Neural progenitor cell (in vitro differentiated cells): ENCODE results near the gene SYNGR3. TPM values are rescaled to one million over a fixed set of nuclear protein-coding genes. Genes with fewer than 3 reads are reported as not detected.

Experiments
- DNase-seq: peaks from one replicate; pipeline ENCODE4 v3.0.0-alpha.2; 2016; ENCODE audit warnings: low spot score
- H2AFZ ChIP-seq: fragments of 200-600 bp; sonication (generic); replicated peaks from 2 replicates; pipeline ENCODE4 v1.6.1; 2016; ENCODE audit warnings: antibody characterized with exemption
- H3F3A ChIP-seq: fragments of 200-600 bp; sonication (generic); 2 replicates; pipeline ENCODE4 v1.6.1; 2016; ENCODE audit warnings: antibody characterized with exemption, low read depth
- H3K27ac ChIP-seq: fragments of 200-600 bp; sonication (generic); 2 replicates; pipeline ENCODE4 v1.5.1; 2016; ENCODE audit warnings: mild to moderate bottlenecking
- H3K27me3 ChIP-seq: fragments of 200-600 bp; sonication (generic); 2 replicates; pipeline ENCODE4 v1.6.1; 2016; ENCODE audit warnings: mild to moderate bottlenecking, moderate library complexity
- H3K36me3 ChIP-seq: fragments of 200-600 bp; sonication (generic); 2 replicates; pipeline ENCODE4 v1.5.1; 2016
- H3K4me1 ChIP-seq: fragments of 200-600 bp; sonication (generic); 2 replicates; pipeline ENCODE4 v1.6.1; 2016; ENCODE audit warnings: mixed run types
- H3K4me2 ChIP-seq: fragments of 200-600 bp; sonication (generic); 2 replicates; pipeline ENCODE4 v1.6.1; 2016
- H3K4me3 ChIP-seq: fragments of 200-600 bp; sonication (generic); 2 replicates; pipeline ENCODE4 v1.5.1; 2016
- H3K79me2 ChIP-seq: fragments of 200-600 bp; sonication (generic); 2 replicates; pipeline ENCODE4 v1.6.1; 2016; ENCODE audit warnings: low read depth
- H3K9ac ChIP-seq: fragments of 200-600 bp; sonication (generic); 2 replicates; pipeline ENCODE4 v1.6.1; 2016
- H3K9me3 ChIP-seq: fragments of 200-600 bp; sonication (generic); 2 replicates; pipeline ENCODE4 v1.5.1; 2016; ENCODE audit warnings: low read depth
- H4K20me1 ChIP-seq: fragments of 200-600 bp; sonication (generic); 2 replicates; pipeline ENCODE4 v1.6.1; 2016; ENCODE audit warnings: low read depth
- H3K27ac Mint-ChIP-seq: 3 replicates; pipeline ENCODE4 v1.8.0; 2021; ENCODE audit warnings: mixed read lengths
- H3K27me3 Mint-ChIP-seq: 2 replicates; pipeline ENCODE4 v1.8.0; 2022; ENCODE audit warnings: low read depth, mild to moderate bottlenecking, inconsistent platforms, moderate library complexity, mixed read lengths; ENCODE audit not compliant: insufficient read depth
- H3K36me3 Mint-ChIP-seq: 3 replicates; pipeline ENCODE4 v1.8.0; 2021; ENCODE audit warnings: mixed read lengths
- H3K4me1 Mint-ChIP-seq: 3 replicates; pipeline ENCODE4 v1.8.0; 2021; ENCODE audit warnings: mixed read lengths
- H3K4me3 Mint-ChIP-seq: 3 replicates; pipeline ENCODE4 v1.8.0; 2021; ENCODE audit warnings: mild to moderate bottlenecking, moderate library complexity, mixed read lengths
- H3K9me3 Mint-ChIP-seq: 3 replicates; pipeline ENCODE4 v1.8.0; 2020; ENCODE audit warnings: mixed read lengths
- CTCF ChIP-seq: fragments of 200-600 bp; sonication (generic); IDR thresholded peaks from 2 replicates; pipeline ENCODE4 v1.5.1; 2017; ENCODE audit warnings: antibody characterized with exemption, mild to moderate bottlenecking
- EZH2 ChIP-seq: fragments of 200-600 bp; sonication (generic); IDR thresholded peaks from 2 replicates; pipeline ENCODE4 v1.6.1; 2017; ENCODE audit warnings: antibody characterized with exemption, mild to moderate bottlenecking, moderate library complexity
- EZH2phosphoT487 ChIP-seq: fragments of 200-600 bp; sonication (generic); IDR thresholded peaks from 2 replicates; pipeline ENCODE4 v1.6.1; 2017; ENCODE audit warnings: antibody characterized with exemption
- total RNA-seq: library from RNA; depleted of rRNA; stranded (reverse); fragments of >200 nt; gene quantifications from 2 replicates; pipeline ENCODE4 v1.2.3, GENCODE V29; 2015; ENCODE audit warnings: low replicate concordance

The SYNGR3 gene
- total RNA-seq, 1 donor from 2014 or later, result 4.4 TPM

- peak overlapping the region; percentile 55 for H3K4me3 ChIP-seq
- peak overlapping the region; percentile 84 for H3K4me2 ChIP-seq
- no peak overlapping the region for H3K9ac ChIP-seq
- H3K36me3 Mint-ChIP-seq, result peaks cover 10% of the 10 kb centered on the region
- H3K79me2 ChIP-seq, result peaks cover 5% of the 10 kb centered on the region
- no peaks in the 10 kb centered on the region for H3K9me3 ChIP-seq
- no peak overlapping the region for H3K27ac ChIP-seq
- H3F3A ChIP-seq, result peaks cover 49% of the 10 kb centered on the region
- H3K27me3 Mint-ChIP-seq, result peaks cover 27% of the 10 kb centered on the region
- H3K4me3 Mint-ChIP-seq, result no peak overlapping the region
- H3K36me3 ChIP-seq, result no peaks in the 10 kb centered on the region
- H3K27me3 ChIP-seq, result peaks cover 58% of the 10 kb centered on the region
- peaks cover 24% of the 10 kb centered on the region for H4K20me1 ChIP-seq
- no peak for DNase-seq
- TF ChIP-seq EZH2phosphoT487, result no peak
- no peak for TF ChIP-seq CTCF
- TF ChIP-seq EZH2, result no peak
- peaks cover 13% of the 10 kb centered on the region for H3K4me1 ChIP-seq
- no peak overlapping the region for H3K27ac Mint-ChIP-seq
- H2AFZ ChIP-seq, result peak overlapping the region; percentile 45
- peaks cover 17% of the 10 kb centered on the region for H3K4me1 Mint-ChIP-seq
- H3K9me3 Mint-ChIP-seq, result peaks cover 2% of the 10 kb centered on the region
Observed at GRCh38 chr16:1990101-1990350, 256 bp downstream of the SYNGR3 start.

DNA sequence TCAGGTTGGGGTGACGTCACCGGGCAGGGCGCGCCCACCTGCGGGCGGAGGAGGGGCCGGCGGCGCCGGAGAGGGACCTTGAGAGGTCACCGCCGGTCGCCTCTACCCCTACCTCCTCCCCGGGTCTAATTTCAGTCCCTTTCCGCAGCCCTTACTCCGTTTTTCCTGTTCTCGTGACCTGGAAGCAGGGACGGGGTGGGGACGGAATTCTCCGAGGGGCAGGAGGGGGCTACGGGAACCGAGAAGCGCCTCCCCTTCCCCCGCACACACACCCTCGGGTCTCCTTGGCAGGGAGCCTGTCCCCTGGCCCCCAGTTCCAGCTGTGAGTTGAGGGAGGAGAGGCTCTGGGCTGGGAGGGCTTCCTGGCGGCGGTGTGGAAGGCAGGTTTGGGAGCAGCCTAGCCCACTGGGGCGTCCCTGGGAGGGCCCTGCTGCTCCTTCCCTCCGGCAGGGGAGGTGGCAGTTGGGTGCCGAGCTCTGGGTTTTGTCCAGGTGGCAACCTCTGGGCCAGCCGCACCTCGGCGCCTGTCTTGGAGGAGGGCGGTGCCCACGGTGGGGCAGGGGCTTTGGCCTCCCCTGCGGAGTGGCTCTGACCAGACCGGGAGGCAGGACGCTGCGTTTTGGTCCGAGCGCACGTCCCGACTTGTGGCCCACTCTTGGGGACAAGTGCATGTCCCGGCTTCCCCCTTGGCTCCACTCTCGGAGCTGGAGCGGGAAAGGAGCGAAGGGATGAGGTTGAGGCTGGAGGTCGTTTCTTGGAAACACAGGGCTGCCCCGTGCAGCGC lies 773 bp downstream of the SYNGR3 start:
- Histone ChIP-seq H3K27ac (no peak overlapping the region), H2AFZ (peak overlapping the region; percentile 45), H3K79me2 (peaks cover under 1% of the 10 kb centered on the region), H3K4me2 (peak overlapping the region; percentile 84), H3K27me3 (peaks cover 58% of the 10 kb centered on the region), H3K4me3 (peak overlapping the region; percentile 55), H4K20me1 (peaks cover 24% of the 10 kb centered on the region), H3K36me3 (no peaks in the 10 kb centered on the region), H3K4me1 (peaks cover 10% of the 10 kb centered on the region), H3K9me3 (no peaks in the 10 kb centered on the region), H3F3A (peaks cover 52% of the 10 kb centered on the region), H3K9ac (no peak overlapping the region)
- H3K4me3 Mint-ChIP-seq, result peak overlapping the region; percentile 71
- TF ChIP-seq CTCF (no peak), EZH2 (no peak), EZH2phosphoT487 (peak; percentile 71)
- H3K27me3 Mint-ChIP-seq, result peaks cover 27% of the 10 kb centered on the region
- peak; percentile 86 for DNase-seq
- H3K9me3 Mint-ChIP-seq, result peaks cover 2% of the 10 kb centered on the region
- peaks cover 14% of the 10 kb centered on the region for H3K4me1 Mint-ChIP-seq
- H3K27ac Mint-ChIP-seq, result no peak overlapping the region
- peaks cover 13% of the 10 kb centered on the region for H3K36me3 Mint-ChIP-seq

DNA sequence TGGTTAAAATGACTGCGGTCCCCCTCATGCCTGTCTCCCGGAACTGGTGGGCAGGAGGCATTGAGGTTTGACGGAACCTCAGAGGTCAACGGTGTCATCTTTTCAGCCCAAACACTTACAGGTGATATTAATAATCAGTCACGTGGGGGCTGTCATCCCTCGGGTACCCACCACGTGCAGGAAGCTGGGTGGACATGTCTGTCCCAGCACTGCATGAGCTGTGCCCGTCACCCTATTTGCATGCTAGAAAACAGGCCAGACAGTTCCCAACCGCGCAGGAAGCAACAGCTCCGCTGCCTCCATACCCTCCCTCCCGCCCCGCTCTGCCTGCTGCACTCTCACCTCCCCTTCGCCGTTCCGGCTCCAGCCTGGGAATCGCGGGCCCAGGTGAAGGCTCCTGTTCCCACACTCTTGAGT lies 1.4 kb downstream of the SYNGR3 start:
- Histone ChIP-seq H3K9me3 (no peaks in the 10 kb centered on the region), H3K27ac (no peak overlapping the region)

More for the DNA sequence above, 1.4 kb downstream of the SYNGR3 start:
- Mint-ChIP-seq H3K4me3 (peak overlapping the region; percentile 81), H3K36me3 (peaks cover 13% of the 10 kb centered on the region), H3K27ac (no peak overlapping the region), H3K27me3 (peaks cover 27% of the 10 kb centered on the region), H3K9me3 (peaks cover 2% of the 10 kb centered on the region), H3K4me1 (peaks cover 14% of the 10 kb centered on the region)
- Histone ChIP-seq H4K20me1 (peaks cover 24% of the 10 kb centered on the region), H3K79me2 (no peaks in the 10 kb centered on the region), H3K4me3 (peak overlapping the region; percentile 55), H3K9ac (no peak overlapping the region), H3K4me1 (peaks cover 10% of the 10 kb centered on the region), H3K36me3 (no peaks in the 10 kb centered on the region), H3K27me3 (peaks cover 58% of the 10 kb centered on the region), H3K4me2 (peak overlapping the region; percentile 84), H2AFZ (no peak overlapping the region), H3F3A (peaks cover 56% of the 10 kb centered on the region)
- TF ChIP-seq CTCF, result no peak
- peak; percentile 63 for TF ChIP-seq EZH2
- peak; percentile 56 for TF ChIP-seq EZH2phosphoT487
- no peak for DNase-seq
